Stomach (tissue), 4 donors: ENCODE data around the gene TOMM40.

ENCODE experiments used
- EP300 ChIP-seq: sonication (generic); formaldehyde crosslinking; IDR thresholded peaks from one replicate; pipeline ENCODE4 v1.6.1; 2017; ENCODE audit warnings: antibody characterized with exemption
- POLR2A ChIP-seq, 4 donors: fragments of 450-650 bp; IDR thresholded peaks; one replicate each; pipeline ENCODE4 v1.6.1; 2016; ENCODE audit warnings: antibody characterized with exemption in 4 of 4, control low read depth in 2 of 4, mild to moderate bottlenecking in 1 of 4, moderate library complexity in 1 of 4
- TF ChIP-seq, protein P1 (sequence below), 7 experiments: fragments of 450-650 bp in 4 of 7; fragments of 200-600 bp in 3 of 7; sonication (generic) in 3 of 7; IDR thresholded peaks; one replicate each; pipeline ENCODE4 v1.5.1; 2016 to 2019; ENCODE audit warnings: antibody characterized with exemption in 7 of 7, control low read depth in 2 of 7, mild to moderate bottlenecking in 1 of 7

DNA sequence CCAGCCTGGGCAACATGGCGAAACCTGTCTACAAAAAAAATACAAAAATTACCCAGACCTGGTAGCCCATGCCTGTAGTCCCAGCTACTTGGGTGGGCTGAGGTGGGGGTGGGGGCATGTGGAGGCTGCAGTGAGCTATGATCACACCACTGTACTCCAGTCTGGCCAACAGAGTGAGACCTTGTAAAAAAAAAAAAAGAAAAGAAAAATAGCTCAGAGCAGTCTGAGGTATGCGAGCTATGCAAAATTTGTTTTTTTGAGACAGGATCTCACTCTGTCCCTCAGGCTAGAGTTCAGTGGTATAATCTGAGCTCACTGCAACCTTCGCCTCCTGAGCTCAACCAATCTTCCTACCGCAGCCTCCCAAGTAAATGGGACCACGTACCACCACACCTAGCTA lies 7.1 kb upstream of the TOMM40 start:
- TF ChIP-seq, protein P1, sequence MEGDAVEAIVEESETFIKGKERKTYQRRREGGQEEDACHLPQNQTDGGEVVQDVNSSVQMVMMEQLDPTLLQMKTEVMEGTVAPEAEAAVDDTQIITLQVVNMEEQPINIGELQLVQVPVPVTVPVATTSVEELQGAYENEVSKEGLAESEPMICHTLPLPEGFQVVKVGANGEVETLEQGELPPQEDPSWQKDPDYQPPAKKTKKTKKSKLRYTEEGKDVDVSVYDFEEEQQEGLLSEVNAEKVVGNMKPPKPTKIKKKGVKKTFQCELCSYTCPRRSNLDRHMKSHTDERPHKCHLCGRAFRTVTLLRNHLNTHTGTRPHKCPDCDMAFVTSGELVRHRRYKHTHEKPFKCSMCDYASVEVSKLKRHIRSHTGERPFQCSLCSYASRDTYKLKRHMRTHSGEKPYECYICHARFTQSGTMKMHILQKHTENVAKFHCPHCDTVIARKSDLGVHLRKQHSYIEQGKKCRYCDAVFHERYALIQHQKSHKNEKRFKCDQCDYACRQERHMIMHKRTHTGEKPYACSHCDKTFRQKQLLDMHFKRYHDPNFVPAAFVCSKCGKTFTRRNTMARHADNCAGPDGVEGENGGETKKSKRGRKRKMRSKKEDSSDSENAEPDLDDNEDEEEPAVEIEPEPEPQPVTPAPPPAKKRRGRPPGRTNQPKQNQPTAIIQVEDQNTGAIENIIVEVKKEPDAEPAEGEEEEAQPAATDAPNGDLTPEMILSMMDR (IDR thresholded peaks at IDR 0.05) = no peak
- no peak for TF ChIP-seq EP300
- TF ChIP-seq POLR2A (IDR thresholded peaks at IDR 0.05) = no peak
